ENCODE measurements around the gene ZCCHC12. TPM values are rescaled to one million over a fixed set of nuclear protein-coding genes. Genes with fewer than 3 reads are reported as not detected.
A peak's percentile ranks its signal among the peaks of the same experiment; 100 is the strongest.

The ZCCHC12 gene
- total RNA-seq, 2 donors from 2014 or later: 0.74 TPM; not detected in 1

DNA sequence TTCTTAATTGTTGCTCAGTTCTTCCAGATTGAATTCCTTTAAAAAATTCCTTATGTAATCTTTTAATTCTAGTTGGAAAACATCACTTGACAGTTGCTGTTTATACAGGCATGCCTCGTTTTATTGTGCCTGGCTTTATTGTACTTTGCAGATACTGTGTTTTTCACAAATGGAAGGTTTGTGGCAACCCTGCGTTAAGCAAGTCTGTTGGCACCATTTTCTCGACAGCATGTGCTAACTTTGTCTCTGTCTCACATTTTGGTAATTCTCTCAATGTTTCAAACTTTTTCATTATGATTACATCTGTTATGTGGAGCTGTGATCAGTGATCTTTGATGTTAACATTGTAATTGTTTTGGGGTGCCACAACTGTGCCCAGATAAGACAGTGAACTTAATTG, 33.4 kb downstream of the ZCCHC12 start:
- Histone ChIP-seq H3K36me3 (no peaks in the 10 kb centered on the region), H3K27ac (no peak overlapping the region), H3K27me3 (replicated peaks; ENCODE audit: insufficient read depth) (no peaks in the 10 kb centered on the region), H3K4me3 (no peak overlapping the region), H3K9me3 (no peaks in the 10 kb centered on the region), H3K4me1 (replicated peaks) (no peaks in the 10 kb centered on the region)
- DNase-seq (ENCODE audit: low spot score): no peak
- intact Hi-C loops (cut with DNase I): loop anchor here (10.0 kb wide), 1 partner anchor 118 kb away; the partner anchor contains the start of gene LONRF3
- TF ChIP-seq, protein P1, sequence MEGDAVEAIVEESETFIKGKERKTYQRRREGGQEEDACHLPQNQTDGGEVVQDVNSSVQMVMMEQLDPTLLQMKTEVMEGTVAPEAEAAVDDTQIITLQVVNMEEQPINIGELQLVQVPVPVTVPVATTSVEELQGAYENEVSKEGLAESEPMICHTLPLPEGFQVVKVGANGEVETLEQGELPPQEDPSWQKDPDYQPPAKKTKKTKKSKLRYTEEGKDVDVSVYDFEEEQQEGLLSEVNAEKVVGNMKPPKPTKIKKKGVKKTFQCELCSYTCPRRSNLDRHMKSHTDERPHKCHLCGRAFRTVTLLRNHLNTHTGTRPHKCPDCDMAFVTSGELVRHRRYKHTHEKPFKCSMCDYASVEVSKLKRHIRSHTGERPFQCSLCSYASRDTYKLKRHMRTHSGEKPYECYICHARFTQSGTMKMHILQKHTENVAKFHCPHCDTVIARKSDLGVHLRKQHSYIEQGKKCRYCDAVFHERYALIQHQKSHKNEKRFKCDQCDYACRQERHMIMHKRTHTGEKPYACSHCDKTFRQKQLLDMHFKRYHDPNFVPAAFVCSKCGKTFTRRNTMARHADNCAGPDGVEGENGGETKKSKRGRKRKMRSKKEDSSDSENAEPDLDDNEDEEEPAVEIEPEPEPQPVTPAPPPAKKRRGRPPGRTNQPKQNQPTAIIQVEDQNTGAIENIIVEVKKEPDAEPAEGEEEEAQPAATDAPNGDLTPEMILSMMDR (IDR thresholded peaks at IDR 0.05): no peak
- TF ChIP-seq POLR2AphosphoS5 (IDR thresholded peaks at IDR 0.05): peak; percentile 12
- WGBS: 20% methylated on average over 3 of the region's 3 CpGs

GRCh38 chrX:118861338-118861737, 37.7 kb downstream of the ZCCHC12 start:
- intact Hi-C loops (cut with DNase I): no loop called here
- TF ChIP-seq, protein P1 (IDR thresholded peaks at IDR 0.05): no peak
- TF ChIP-seq POLR2A (IDR thresholded peaks at IDR 0.05) (no peak), POLR2AphosphoS5 (IDR thresholded peaks at IDR 0.05) (no peak)
- 59% methylated on average over 2 of the region's 2 CpGs for WGBS
- DNase-seq (ENCODE audit: low spot score): no peak
- Histone ChIP-seq H3K4me3 (no peak overlapping the region), H3K9me3 (no peaks in the 10 kb centered on the region), H3K4me1 (replicated peaks) (no peaks in the 10 kb centered on the region), H3K27me3 (replicated peaks; ENCODE audit: insufficient read depth) (no peaks in the 10 kb centered on the region), H3K36me3 (no peaks in the 10 kb centered on the region), H3K27ac (no peak overlapping the region)

- Histone ChIP-seq H3K27me3 (replicated peaks; ENCODE audit: insufficient read depth) (no peaks in the 10 kb centered on the region), H3K4me1 (replicated peaks) (no peaks in the 10 kb centered on the region), H3K27ac (no peak overlapping the region), H3K9me3 (no peaks in the 10 kb centered on the region), H3K36me3 (no peaks in the 10 kb centered on the region), H3K4me3 (no peak overlapping the region)
- WGBS: 83% methylated on average over 1 of the region's 1 CpG
- no peak for DNase-seq (ENCODE audit: low spot score)
- intact Hi-C loops (cut with DNase I): no loop called here
- TF ChIP-seq POLR2AphosphoS5 (IDR thresholded peaks at IDR 0.05) (no peak), POLR2A (IDR thresholded peaks at IDR 0.05) (no peak)
- TF ChIP-seq, protein P1 (IDR thresholded peaks at IDR 0.05): no peak
Observed at GRCh38 chrX:118862091-118862490, 38.5 kb downstream of the ZCCHC12 start.

DNA sequence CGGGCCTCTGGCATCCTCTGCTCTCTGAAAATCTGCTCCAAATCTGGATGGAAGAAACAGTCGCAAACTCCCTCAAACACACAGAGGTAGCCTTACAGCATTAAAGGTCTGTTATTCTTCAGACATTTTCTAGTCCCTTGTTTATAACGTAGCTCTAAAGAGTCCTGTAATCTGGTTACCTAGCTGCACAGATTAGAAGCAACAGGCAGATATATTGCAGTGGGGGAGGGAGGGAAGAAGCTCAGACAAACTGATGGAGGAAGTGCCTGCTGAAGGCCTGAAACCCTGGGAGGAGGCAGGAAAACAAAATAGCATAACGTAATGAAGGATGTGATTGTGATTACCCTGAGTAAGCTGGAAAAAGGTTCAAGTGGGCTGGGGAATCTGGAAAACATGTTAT, 39.4 kb downstream of the ZCCHC12 start:
- intact Hi-C loops (cut with DNase I): no loop called here
- no peak for TF ChIP-seq POLR2AphosphoS5 (IDR thresholded peaks at IDR 0.05)
- no peak overlapping the region for H3K27ac ChIP-seq

GRCh38 chrX:118864063-118864635, 40.5 kb downstream of the ZCCHC12 start:
- DNase-seq (ENCODE audit: low spot score): no peak
- Histone ChIP-seq H3K4me3 (no peak overlapping the region), H3K27me3 (replicated peaks; ENCODE audit: insufficient read depth) (no peaks in the 10 kb centered on the region), H3K4me1 (replicated peaks) (no peaks in the 10 kb centered on the region), H3K36me3 (no peaks in the 10 kb centered on the region), H3K27ac (no peak overlapping the region), H3K9me3 (no peaks in the 10 kb centered on the region)
- TF ChIP-seq POLR2AphosphoS5 (IDR thresholded peaks at IDR 0.05): no peak
- no peak for TF ChIP-seq POLR2A (IDR thresholded peaks at IDR 0.05)
- TF ChIP-seq, protein P1 (IDR thresholded peaks at IDR 0.05): no peak
- intact Hi-C loops (cut with DNase I): no loop called here
- WGBS: 46% methylated on average over 3 of the region's 3 CpGs

More for the DNA sequence above, 39.4 kb downstream of the ZCCHC12 start:
- H3K4me3 ChIP-seq: no peak overlapping the region
- H3K4me1 ChIP-seq (replicated peaks): no peaks in the 10 kb centered on the region
- WGBS: 87% methylated on average over 4 of the region's 4 CpGs
- no peak for DNase-seq (ENCODE audit: low spot score)
- H3K36me3 ChIP-seq: no peaks in the 10 kb centered on the region
- no peaks in the 10 kb centered on the region for H3K9me3 ChIP-seq
- no peaks in the 10 kb centered on the region for H3K27me3 ChIP-seq (replicated peaks; ENCODE audit: insufficient read depth)
